Naive B cell (primary cell): ENCODE results near the gene PRX. TPM values are rescaled to one million over a fixed set of nuclear protein-coding genes. Genes with fewer than 3 reads are reported as not detected.

ENCODE experiments used
- ATAC-seq, 2 donors: fragments of 150-1000 bp; cut with Tn5 transposase; 2 replicates each; pipeline ENCODE4 v1.10.0; 2021; ENCODE audit warnings: low read depth in 2 of 2, mild to moderate bottlenecking in 2 of 2, moderate library complexity in 2 of 2
- DNase-seq: peaks from one replicate; pipeline ENCODE4 v3.0.0; 2022
- H3K27ac Mint-ChIP-seq, 6 donors: one replicate each; pipeline ENCODE4 v1.8.0; 2020 to 2022; ENCODE audit warnings: mild to moderate bottlenecking in 6 of 6, mixed read lengths in 6 of 6, moderate library complexity in 5 of 6, inconsistent platforms in 2 of 6
- H3K27me3 Mint-ChIP-seq, 3 donors: one replicate each; pipeline ENCODE4 v1.8.0; 2021 to 2022; ENCODE audit warnings: mixed read lengths in 3 of 3, mild to moderate bottlenecking in 1 of 3
- H3K36me3 Mint-ChIP-seq, 2 donors: one replicate each; pipeline ENCODE4 v1.8.0; 2020 to 2022; ENCODE audit warnings: mixed read lengths in 2 of 2, inconsistent platforms in 1 of 2, mild to moderate bottlenecking in 1 of 2
- H3K4me1 Mint-ChIP-seq, 3 donors: one replicate each; pipeline ENCODE4 v1.8.0; 2020 to 2022; ENCODE audit warnings: mixed read lengths in 3 of 3, inconsistent platforms in 1 of 3, mild to moderate bottlenecking in 1 of 3, moderate library complexity in 1 of 3
- H3K4me3 Mint-ChIP-seq, 8 donors: one replicate each; pipeline ENCODE4 v1.8.0; 2020 to 2022; ENCODE audit warnings: mild to moderate bottlenecking in 8 of 8, mixed read lengths in 8 of 8, moderate library complexity in 8 of 8, inconsistent platforms in 2 of 8
- H3K9me3 Mint-ChIP-seq, 7 donors: one replicate each; pipeline ENCODE4 v1.8.0; 2020 to 2022; ENCODE audit warnings: mixed read lengths in 7 of 7, mild to moderate bottlenecking in 5 of 7, inconsistent platforms in 2 of 7, moderate library complexity in 1 of 7
- polyA plus RNA-seq, 6 donors: library from polyadenylated mRNA; unstranded; fragments of 300-500 nt; fragmentation: Illumina TruSeq; gene quantifications; one replicate each; pipeline ENCODE4 v1.2.3, GENCODE V29; 2021; ENCODE audit warnings: low read depth in 6 of 6

Gene PRX
- polyA plus RNA-seq, 6 donors from 2014 or later: 0.05 to 0.38 (median 0.23) TPM; not detected in 2

DNA sequence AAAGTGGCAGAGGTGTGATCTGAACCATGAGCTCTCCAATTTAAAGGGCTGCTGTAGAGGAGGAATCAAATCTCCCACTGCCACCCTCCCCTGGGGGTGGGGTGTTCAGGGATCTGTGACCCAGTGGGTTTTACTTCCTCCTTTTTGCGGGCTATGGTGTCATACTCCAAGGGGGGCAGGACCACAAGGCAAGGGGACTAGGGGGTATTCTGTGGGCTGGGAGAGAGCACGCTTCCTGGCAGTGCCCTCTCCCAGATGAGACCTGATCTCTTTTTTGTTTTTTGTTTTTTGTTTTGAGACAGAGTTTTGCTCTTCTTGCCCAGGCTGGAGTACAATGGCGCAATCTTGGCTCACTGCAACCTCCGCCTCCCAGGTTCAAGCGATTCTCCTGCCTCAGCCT lies 54.4 kb downstream of the PRX start:
- ATAC-seq (peak; percentile 97 to 98), DNase-seq (peak; percentile 77)
- Mint-ChIP-seq H3K27me3 (peaks cover 0 to 11% (median 0%) of the 10 kb centered on the region in 3 donors), H3K4me3 (peak overlapping the region; percentile 15 to 84 (median 54)), H3K27ac (peak overlapping the region in 4 of 6 donors; percentile 37 to 78 (median 58)), H3K36me3 (peaks cover 0 to 7% of the 10 kb centered on the region in 2 donors), H3K9me3 (no peaks in the 10 kb centered on the region), H3K4me1 (peaks cover 31 to 43% (median 42%) of the 10 kb centered on the region in 3 donors)

DNA sequence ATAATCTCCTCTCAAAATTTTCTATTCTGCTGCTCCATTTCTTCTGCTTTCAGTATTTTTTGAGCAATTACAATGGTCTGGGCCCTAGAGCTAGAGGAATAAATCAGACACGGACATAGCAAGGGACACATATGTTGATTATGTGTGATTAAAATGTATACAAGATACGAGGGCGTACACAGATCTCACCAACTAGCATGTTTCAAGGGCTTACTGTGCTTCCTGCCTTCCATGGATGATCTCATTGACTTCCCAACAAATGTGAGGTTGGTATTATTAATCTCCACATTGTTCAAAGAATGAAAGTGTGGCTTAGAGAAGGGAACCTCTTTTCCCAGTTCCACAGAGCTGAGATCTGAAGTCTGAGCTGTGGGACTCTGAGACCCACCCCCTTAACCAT lies 55.5 kb downstream of the PRX start:
- DNase-seq: no peak
- H3K27ac Mint-ChIP-seq: peak overlapping the region in 2 of 6 donors; percentile 6 to 44

GRCh38 chr19:40356681-40357595 lies 56.2 kb downstream of the PRX start:
- DNase-seq (no peak), ATAC-seq (no peak)
- H3K36me3 Mint-ChIP-seq: peaks cover 0 to 7% of the 10 kb centered on the region in 2 donors
- no peak overlapping the region for H3K4me3 Mint-ChIP-seq
- no peaks in the 10 kb centered on the region for H3K9me3 Mint-ChIP-seq
- H3K27ac Mint-ChIP-seq: peak overlapping the region in 2 of 6 donors; percentile 44 to 78
- H3K27me3 Mint-ChIP-seq: peaks cover 0 to 11% (median 0%) of the 10 kb centered on the region in 3 donors
- peaks cover 31 to 43% (median 38%) of the 10 kb centered on the region in 3 donors for H3K4me1 Mint-ChIP-seq

More for the DNA sequence above, 55.5 kb downstream of the PRX start:
- Mint-ChIP-seq H3K4me1 (peaks cover 31 to 43% (median 38%) of the 10 kb centered on the region in 3 donors), H3K4me3 (no peak overlapping the region), H3K36me3 (peaks cover 0 to 7% of the 10 kb centered on the region in 2 donors), H3K27me3 (peaks cover 0 to 11% (median 0%) of the 10 kb centered on the region in 3 donors), H3K9me3 (no peaks in the 10 kb centered on the region)
- ATAC-seq: no peak

GRCh38 chr19:40355975-40356680 lies 57.0 kb downstream of the PRX start:
- DNase-seq (no peak), ATAC-seq (no peak)
- peaks cover 0 to under 1% of the 10 kb centered on the region in 2 donors for H3K36me3 Mint-ChIP-seq
- H3K4me1 Mint-ChIP-seq: peaks cover 31 to 43% (median 36%) of the 10 kb centered on the region in 3 donors
- peak overlapping the region in 4 of 6 donors; percentile 14 to 91 (median 76) for H3K27ac Mint-ChIP-seq
- H3K9me3 Mint-ChIP-seq: no peaks in the 10 kb centered on the region
- H3K4me3 Mint-ChIP-seq: no peak overlapping the region
- H3K27me3 Mint-ChIP-seq: peaks cover 0 to 11% (median 0%) of the 10 kb centered on the region in 3 donors

GRCh38 chr19:40348961-40349507 lies 64.1 kb downstream of the PRX start:
- Mint-ChIP-seq H3K9me3 (no peaks in the 10 kb centered on the region), H3K27ac (peak overlapping the region; percentile 79 to 97 (median 89)), H3K4me1 (peaks cover 21 to 34% (median 34%) of the 10 kb centered on the region in 3 donors), H3K36me3 (no peaks in the 10 kb centered on the region), H3K27me3 (no peaks in the 10 kb centered on the region), H3K4me3 (peak overlapping the region; percentile 84 to 98 (median 89))
- ATAC-seq: no peak
- no peak for DNase-seq

GRCh38 chr19:40348125-40348913 lies 64.9 kb downstream of the PRX start, which contains the start of the genes C19orf47 and PLD3:
C19orf47 (minus strand) TSS chr19:40348397; CDS start chr19:40341857, 6,540 bp downstream.
PLD3 (plus strand) TSS chr19:40348695; CDS start chr19:40366484, 17,789 bp downstream.
- Mint-ChIP-seq H3K36me3 (no peaks in the 10 kb centered on the region), H3K27me3 (no peaks in the 10 kb centered on the region), H3K4me1 (peaks cover 21 to 34% (median 34%) of the 10 kb centered on the region in 3 donors), H3K27ac (peak within 1 kb of the TSS; percentile 79 to 97 (median 96)), H3K9me3 (no peaks in the 10 kb centered on the region), H3K4me3 (peak within 1 kb of the TSS; percentile 84 to 98 (median 89))
- ATAC-seq (peak; percentile 96), DNase-seq (peak; percentile 99)

DNA sequence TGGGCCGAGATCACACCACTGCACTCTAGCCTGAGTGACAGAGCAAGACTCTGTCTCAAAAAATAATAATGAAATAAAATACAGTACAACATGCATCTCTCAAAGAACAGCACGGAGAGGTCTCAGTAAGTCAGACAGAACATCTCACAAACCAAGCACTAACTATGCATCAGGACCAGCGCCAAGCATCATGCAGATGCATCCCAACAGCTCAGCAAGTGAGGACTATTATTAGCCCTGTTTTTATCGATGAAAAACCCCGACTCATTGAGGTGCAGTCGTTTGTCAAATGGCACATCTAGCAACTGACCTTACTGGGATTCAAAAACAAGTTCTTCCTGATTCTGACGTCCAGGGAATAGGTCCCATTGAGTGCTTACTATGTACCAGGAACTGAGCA lies 68.8 kb downstream of the PRX start:
- no peak overlapping the region for H3K27ac Mint-ChIP-seq
- H3K4me1 Mint-ChIP-seq: peaks cover 25 to 30% (median 27%) of the 10 kb centered on the region in 3 donors
- H3K4me3 Mint-ChIP-seq: peak overlapping the region in 1 of 8 donors; percentile 31

More for the DNA sequence above, 68.8 kb downstream of the PRX start:
- Mint-ChIP-seq H3K36me3 (peaks cover 4% of the 10 kb centered on the region in 2 donors), H3K9me3 (no peaks in the 10 kb centered on the region), H3K27me3 (no peaks in the 10 kb centered on the region)
- DNase-seq: no peak
- no peak for ATAC-seq

Other genes starting within 250 kb of the PRX start
- 1 to 10 TPM in 1 of 6 donors, under 1 TPM in 2, not detected in 3; 0.13 to 1.3 (median 0.21) TPM for gene MAP3K10, start 222.0 kb downstream of the PRX start, polyA plus RNA-seq
- not detected for gene TTC9B, start 195.0 kb downstream of the PRX start, polyA plus RNA-seq
- not detected for gene CCNP, start 186.7 kb downstream of the PRX start, polyA plus RNA-seq
- 10 to 100 TPM; 24.2 to 34.3 (median 30.8) TPM for gene AKT2, start 128.0 kb downstream of the PRX start, polyA plus RNA-seq
- 10 to 100 TPM in 1 of 6 donors, 1 to 10 TPM in 5; 6.2 to 14.0 (median 8.5) TPM for gene C19orf47, start 65.0 kb downstream of the PRX start, polyA plus RNA-seq
- gene PLD3, start 64.7 kb downstream of the PRX start, polyA plus RNA-seq: 10 to 100 TPM; 28.2 to 46.5 (median 37.2) TPM
- not detected for gene HIPK4, start 23.2 kb downstream of the PRX start, polyA plus RNA-seq
- 10 to 100 TPM in 4 of 6 donors, 1 to 10 TPM in 2; 8.7 to 23.0 (median 13.0) TPM for gene SERTAD1, start 12.6 kb upstream of the PRX start, polyA plus RNA-seq
- 10 to 100 TPM in 5 of 6 donors, 1 to 10 TPM in 1; 9.8 to 17.6 (median 13.3) TPM for gene SERTAD3, start 31.0 kb upstream of the PRX start, polyA plus RNA-seq
- 10 to 100 TPM in 5 of 6 donors, 1 to 10 TPM in 1; 5.3 to 35.3 (median 24.5) TPM for gene BLVRB, start 52.4 kb upstream of the PRX start, polyA plus RNA-seq
- not detected for gene SPTBN4, start 53.6 kb upstream of the PRX start, polyA plus RNA-seq
- gene SHKBP1, start 163.5 kb upstream of the PRX start, polyA plus RNA-seq: 100 to 1,000 TPM; 125 to 196 (median 152) TPM
- gene LTBP4, start 188.0 kb upstream of the PRX start, polyA plus RNA-seq: 10 to 100 TPM in 5 of 6 donors, 1 to 10 TPM in 1; 9.6 to 18.1 (median 14.5) TPM